HepG2 (cell line): ENCODE data around the gene CDH1. TPM values are rescaled to one million over a fixed set of nuclear protein-coding genes. Genes with fewer than 3 reads are reported as not detected.
A peak's percentile ranks its signal among the peaks of the same experiment; 100 is the strongest.

Experiments
- ATAC-seq: fragments of 200-7000 bp; cut with Tn5 transposase; 3 replicates; pipeline ENCODE4 v1.9.1; 2020; ENCODE audit warnings: mild to moderate bottlenecking, moderate library complexity
- BruUV-seq: library from RNA; stranded (reverse); fragments of 400-500 nt; replicated peaks from 2 replicates; lab custom pipeline; 2021; lab: Mats Ljungman, UMichigan
- CTCF ChIA-PET: fragments of 300-600 bp; formaldehyde crosslinking; extraction: SDS; loops from one replicate; lab custom pipeline; 2021; ENCODE audit warnings: low total read pairs, inconsistent platforms, low intra/inter-chr PET ratio; lab: Yijun Ruan, JAX
- POLR2A ChIA-PET: fragments of 350-600 bp; sonication (Branson Sonifier 250); formaldehyde crosslinking; loops from one replicate; lab custom pipeline; 2020; ENCODE audit warnings: antibody characterized with exemption, inconsistent platforms; lab: Yijun Ruan, JAX
- DNase-seq: peaks from one replicate; pipeline ENCODE4 v3.0.0-alpha.2; 2015; ENCODE audit warnings: low spot score
- FAIRE-seq: peaks from 3 replicates; lab custom pipeline; 2011; peaks lifted over from hg19 to GRCh38; lab: Jason Lieb, UNC
- H2AFZ ChIP-seq: one replicate; pipeline ENCODE4 v1.6.1; 2011; ENCODE audit warnings: low read length, inconsistent platforms
- H3K27ac ChIP-seq: fragments of 300-600 bp; 3 replicates; pipeline ENCODE4 v1.8.0; 2011; ENCODE audit warnings: mixed run types, mild to moderate bottlenecking, mixed read lengths, low read length, inconsistent platforms; ENCODE audit not compliant: insufficient read depth; ENCODE audit errors: extremely low read length
- H3K27me3 ChIP-seq, 2 experiments: fragments of 200-600 bp in 1 of 2; 2 replicates in 1 of 2; 3 replicates in 1 of 2; pipeline versions ENCODE4 v1.6.0 to v1.8.0; 2011; ENCODE audit warnings: low read length in 2 of 2, mild to moderate bottlenecking in 2 of 2, moderate library complexity in 2 of 2, inconsistent platforms in 1 of 2; ENCODE audit not compliant: insufficient read depth in 2 of 2, control insufficient read depth in 1 of 2
- H3K36me3 ChIP-seq, 2 experiments: fragments of 200-600 bp in 1 of 2; replicated peaks in 1 of 2; 2 replicates in 1 of 2; 3 replicates in 1 of 2; pipeline versions ENCODE4 v1.5.1 to v1.8.0; 2011; ENCODE audit warnings: low read length in 2 of 2, inconsistent platforms in 1 of 2; ENCODE audit not compliant: insufficient read depth in 2 of 2, control insufficient read depth in 1 of 2
- H3K4me1 ChIP-seq: 2 replicates; pipeline ENCODE4 v1.5.1; 2012; ENCODE audit warnings: low read length, inconsistent platforms; ENCODE audit not compliant: insufficient read depth
- H3K4me2 ChIP-seq: 2 replicates; pipeline ENCODE4 v1.6.0; 2011; ENCODE audit warnings: low read depth, low read length, inconsistent platforms
- H3K4me3 ChIP-seq, 3 experiments: fragments of 200-600 bp in 1 of 3; sonication (generic), shearing (Covaris generic) in 1 of 3; replicated peaks in 1 of 3; 2 replicates each; pipeline ENCODE4 v1.5.1; 2011 to 2016; ENCODE audit warnings: low read length in 3 of 3, inconsistent platforms in 2 of 3, low read depth in 2 of 3, mild to moderate bottlenecking in 2 of 3, control low read depth in 1 of 3, mixed read lengths in 1 of 3; ENCODE audit not compliant: insufficient read depth in 1 of 3
- H3K79me2 ChIP-seq: one replicate; pipeline ENCODE4 v1.6.1; 2011; ENCODE audit warnings: low read length, inconsistent platforms; ENCODE audit not compliant: insufficient read depth
- H3K9ac ChIP-seq: 2 replicates; pipeline ENCODE4 v1.6.0; 2011; ENCODE audit warnings: mild to moderate bottlenecking, low read depth, low read length, inconsistent platforms; ENCODE audit not compliant: insufficient read depth
- H3K9me3 ChIP-seq: 2 replicates; pipeline ENCODE4 v1.5.1; 2012; ENCODE audit warnings: mild to moderate bottlenecking, low read length
- H4K20me1 ChIP-seq: 2 replicates; pipeline ENCODE4 v1.6.0; 2011; ENCODE audit warnings: inconsistent platforms, mild to moderate bottlenecking, low read length, moderate library complexity; ENCODE audit not compliant: insufficient read depth
- CEBPB ChIP-seq: IDR thresholded peaks from 2 replicates; pipeline ENCODE4 v1.6.1; 2011; ENCODE audit warnings: low read depth, low read length, improper control_type of control experiment, borderline replicate concordance
- HOXA7 ChIP-seq: sonication (generic); formaldehyde crosslinking; IDR thresholded peaks from 2 replicates; pipeline ENCODE4 v1.8.1; 2022; ENCODE audit warnings: mild to moderate bottlenecking, missing genetic modification reagents, moderate library complexity
- ZNF580 ChIP-seq: IDR thresholded peaks from 2 replicates; pipeline ENCODE4 v1.6.1; 2016; ENCODE audit warnings: low read depth, borderline replicate concordance
- ZNF691 ChIP-seq: sonication (generic); formaldehyde crosslinking; IDR thresholded peaks from 2 replicates; pipeline ENCODE4 v1.4.0; 2020; ENCODE audit warnings: missing genetic modification reagents, low read depth, mild to moderate bottlenecking, borderline replicate concordance
- WGBS: methylation state at CpG from one replicate; pipeline ENCODE4 v1.1.6; 2017; ENCODE audit warnings: low lambda C conversion rate; 5-methylcytosine and 5-hydroxymethylcytosine counted together
- in situ Hi-C: cut with HindIII; loops from 2 replicates; pipeline ENCODE4 v1.10.0; 2017; ENCODE audit warnings: low pct_unique_long_range_greater_than_20kb; ENCODE audit not compliant: extremely low pct_ligation_motif_present
- intact Hi-C: fragments of 100-400 bp; cut with micrococcal nuclease; formaldehyde crosslinking; loops from one replicate; pipeline ENCODE4 v1.10.0; 2022; ENCODE audit not compliant: unreplicated experiment
- polyA plus RNA-seq, 8 experiments: library from polyadenylated mRNA; depleted of rRNA in 3 of 8; stranded (reverse) in 7 of 8; unstranded in 1 of 8; fragments of >200 nt; fragmentation: Illumina TruSeq in 4 of 8; extraction: Trizol in 4 of 8; gene quantifications; 2 replicates each; pipeline versions ENCODE4 v1.2.1 to v1.2.3, GENCODE V29; 2011 to 2016; ENCODE audit warnings: low read depth in 4 of 8, missing spikeins in 1 of 8, mixed read lengths in 1 of 8; ENCODE audit not compliant: insufficient read depth in 1 of 8
- total RNA-seq, 5 experiments: library from RNA; depleted of rRNA; stranded (reverse); fragments of >200 nt; fragmentation: Illumina TruSeq; extraction: Trizol; gene quantifications; 2 replicates each; pipeline ENCODE4 v1.2.3, GENCODE V29; 2016; ENCODE audit warnings: low read depth in 1 of 5

Gene CDH1
- total and polyA plus RNA-seq, 2 of the 13 experiments (the other 11 are each of a cell fraction or from before 2014, with no cell fraction given) = 0.95 to 9.8 TPM

- TF ChIP-seq CEBPB = 0 out of 2 replicates have a peak, but pooled peaks have one; percentile 1
These were observed 37.0 kb upstream of the CDH1 start (continued) for GRCh38 chr16:68700120-68700519.

- peaks cover 3 to 26% of the 10 kb centered on the region in 2 experiments; a peak in 3 of 5 replicates for H3K27me3 ChIP-seq
- H4K20me1 ChIP-seq = no peaks in the 10 kb centered on the region
- intact Hi-C loops = no loop called here
- no peak for ATAC-seq
- DNase-seq = no peak
- no peak for FAIRE-seq
- TF ChIP-seq HOXA7 (no peak), ZNF691 (no peak), ZNF580 (no peak)
- H3K9ac ChIP-seq = no peak overlapping the region
- no peak overlapping the region for H3K4me3 ChIP-seq
- POLR2A ChIA-PET = interaction anchor here (1.4 kb wide), 1 partner anchor 143 kb away, joined by 3 read pairs; no protein-coding TSS in a partner anchor
- no peaks in the 10 kb centered on the region for H3K79me2 ChIP-seq
- peaks cover 16% of the 10 kb centered on the region; the same call in 1 of the 2 replicates for H3K4me1 ChIP-seq
- WGBS = 34% methylated on average over 5 of the region's 5 CpGs
- no peak overlapping the region for H2AFZ ChIP-seq
- H3K9me3 ChIP-seq = no peaks in the 10 kb centered on the region
- no peak overlapping the region for H3K4me2 ChIP-seq
- CTCF ChIA-PET = no interaction called here
- BruUV-seq = no TSS peak
- in situ Hi-C loops = loop anchor here (5.0 to 25.0 kb wide), 2 partner anchors 101 to 411 kb away; partner anchors contain the start of gene HAS3
- H3K36me3 ChIP-seq = no peaks in the 10 kb centered on the region
- no peak overlapping the region for H3K27ac ChIP-seq
These were observed 36.3 kb upstream of the CDH1 start for GRCh38 chr16:68700831-68701230.
